Panc1 (cell line): ENCODE measurements around the gene SOCS1. TPM values are rescaled to one million over a fixed set of nuclear protein-coding genes. Genes with fewer than 3 reads are reported as not detected.

Experiments used
- ATAC-seq: fragments of 200-7000 bp; cut with Tn5 transposase; 2 replicates; pipeline ENCODE4 v1.9.1; 2020; ENCODE audit warnings: mild to moderate bottlenecking, moderate library complexity
- BruUV-seq: library from RNA; stranded (reverse); fragments of 400-500 nt; replicated peaks from 2 replicates; lab custom pipeline; 2021; lab: Mats Ljungman, UMichigan
- CTCF ChIA-PET: fragments of 300-600 bp; sonication (Branson Sonifier 250); formaldehyde crosslinking; loops from one replicate; lab custom pipeline; 2022; ENCODE audit warnings: antibody characterized with exemption; lab: Charles Lee
- POLR2A ChIA-PET: fragments of 300-600 bp; sonication (Branson Sonifier 250); formaldehyde crosslinking; loops from one replicate; lab custom pipeline; 2022; ENCODE audit warnings: antibody characterized with exemption; lab: Charles Lee
- DNase-seq: peaks from one replicate; pipeline ENCODE4 v3.0.0-alpha.2; 2010; ENCODE audit warnings: low read depth, low spot score
- H3K27ac ChIP-seq: 2 replicates; pipeline ENCODE4 v1.5.1; 2011; ENCODE audit warnings: mild to moderate bottlenecking, low read length, inconsistent platforms
- H3K27me3 ChIP-seq: fragments of 200-500 bp; sonication (Bioruptor generic); 2 replicates; pipeline ENCODE4 v1.6.0; 2014; ENCODE audit warnings: low read length, inconsistent platforms; ENCODE audit not compliant: control insufficient read depth, insufficient read depth
- H3K36me3 ChIP-seq: fragments of 200-500 bp; sonication (Bioruptor generic); 2 replicates; pipeline ENCODE4 v1.5.1; 2014; ENCODE audit warnings: inconsistent platforms, mild to moderate bottlenecking, low read length, moderate library complexity; ENCODE audit not compliant: control insufficient read depth, insufficient read depth
- H3K4me1 ChIP-seq: 2 replicates; pipeline ENCODE4 v1.5.1; 2011; ENCODE audit warnings: inconsistent platforms, mild to moderate bottlenecking, low read length, moderate library complexity; ENCODE audit not compliant: control insufficient read depth, insufficient read depth
- H3K4me3 ChIP-seq, 2 experiments: 2 replicates each; pipeline ENCODE4 v1.5.1; 2011 to 2012; ENCODE audit warnings: low read depth in 2 of 2, low read length in 2 of 2, mild to moderate bottlenecking in 2 of 2, inconsistent platforms in 1 of 2, moderate library complexity in 1 of 2
- H3K9me3 ChIP-seq: fragments of 200-500 bp; sonication (Bioruptor generic); 2 replicates; pipeline ENCODE4 v1.5.1; 2014; ENCODE audit warnings: low read depth, mild to moderate bottlenecking, inconsistent platforms, low read length, moderate library complexity; ENCODE audit not compliant: control insufficient read depth, insufficient read depth
- POLR2AphosphoS5 ChIP-seq: IDR thresholded peaks from 2 replicates; pipeline ENCODE4 v1.6.1; 2012; ENCODE audit warnings: mild to moderate bottlenecking, low read depth, low read length, moderate library complexity
- SIN3A ChIP-seq: IDR thresholded peaks from 2 replicates; pipeline ENCODE4 v1.6.1; 2012; ENCODE audit warnings: low read depth, mild to moderate bottlenecking, low read length, moderate library complexity, borderline replicate concordance; ENCODE audit not compliant: insufficient read depth
- TCF7L2 ChIP-seq: IDR thresholded peaks from 2 replicates; pipeline ENCODE4 v1.6.1; 2011; ENCODE audit warnings: mild to moderate bottlenecking, low read depth, low read length, inconsistent platforms
- in situ Hi-C: cut with HindIII; loops from 2 replicates; pipeline ENCODE4 v1.10.0; 2016; ENCODE audit warnings: low sequenced_read_pairs, low pct_unique_long_range_greater_than_20kb
- intact Hi-C: fragments of 100-400 bp; cut with micrococcal nuclease; formaldehyde crosslinking; loops from one replicate; pipeline ENCODE4 v1.10.0; 2022; ENCODE audit not compliant: unreplicated experiment
- total RNA-seq: library from RNA; stranded (reverse); gene quantifications from one replicate; pipeline ENCODE4 v1.2.1, GENCODE V29; 2021; ENCODE audit not compliant: unreplicated experiment
- TF ChIP-seq, protein P1 (sequence below), 2 experiments: IDR thresholded peaks; 2 replicates each; pipeline ENCODE4 v1.6.1; 2011 to 2012; ENCODE audit warnings: low read depth in 2 of 2, control low read depth in 1 of 2, low read length in 1 of 2, mild to moderate bottlenecking in 1 of 2, moderate library complexity in 1 of 2; ENCODE audit not compliant: insufficient read depth in 1 of 2
- TF ChIP-seq, protein P2 (sequence below): fragments of 450-650 bp; IDR thresholded peaks from 2 replicates; pipeline ENCODE4 v1.5.1; 2017; ENCODE audit warnings: mild to moderate bottlenecking

SOCS1 gene
- total RNA-seq, 1 experiment from 2014 or later: 4.8 TPM

DNA sequence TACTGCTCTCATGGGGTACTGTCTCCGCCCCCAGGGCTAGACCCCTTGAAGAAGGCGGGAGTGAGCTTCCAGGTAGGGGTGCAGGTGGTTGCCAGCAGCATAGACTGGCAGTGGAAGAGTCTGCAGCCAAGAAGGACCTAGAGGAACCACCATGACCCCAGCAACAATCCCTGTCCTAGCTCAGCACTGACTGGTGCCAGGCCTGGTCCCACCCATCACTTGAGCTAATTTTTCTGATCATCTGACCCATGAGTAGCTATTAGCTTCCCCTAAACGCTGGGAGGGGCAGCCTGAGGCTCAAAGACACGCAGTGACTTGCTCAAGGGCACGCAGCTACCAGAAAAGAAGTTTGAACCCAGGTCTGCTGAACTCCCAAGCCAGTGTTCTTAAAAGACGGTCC, 16.5 kb upstream of the SOCS1 start:
- TF ChIP-seq SIN3A (no peak), TCF7L2 (no peak), POLR2AphosphoS5 (no peak)
- TF ChIP-seq, protein P1, sequence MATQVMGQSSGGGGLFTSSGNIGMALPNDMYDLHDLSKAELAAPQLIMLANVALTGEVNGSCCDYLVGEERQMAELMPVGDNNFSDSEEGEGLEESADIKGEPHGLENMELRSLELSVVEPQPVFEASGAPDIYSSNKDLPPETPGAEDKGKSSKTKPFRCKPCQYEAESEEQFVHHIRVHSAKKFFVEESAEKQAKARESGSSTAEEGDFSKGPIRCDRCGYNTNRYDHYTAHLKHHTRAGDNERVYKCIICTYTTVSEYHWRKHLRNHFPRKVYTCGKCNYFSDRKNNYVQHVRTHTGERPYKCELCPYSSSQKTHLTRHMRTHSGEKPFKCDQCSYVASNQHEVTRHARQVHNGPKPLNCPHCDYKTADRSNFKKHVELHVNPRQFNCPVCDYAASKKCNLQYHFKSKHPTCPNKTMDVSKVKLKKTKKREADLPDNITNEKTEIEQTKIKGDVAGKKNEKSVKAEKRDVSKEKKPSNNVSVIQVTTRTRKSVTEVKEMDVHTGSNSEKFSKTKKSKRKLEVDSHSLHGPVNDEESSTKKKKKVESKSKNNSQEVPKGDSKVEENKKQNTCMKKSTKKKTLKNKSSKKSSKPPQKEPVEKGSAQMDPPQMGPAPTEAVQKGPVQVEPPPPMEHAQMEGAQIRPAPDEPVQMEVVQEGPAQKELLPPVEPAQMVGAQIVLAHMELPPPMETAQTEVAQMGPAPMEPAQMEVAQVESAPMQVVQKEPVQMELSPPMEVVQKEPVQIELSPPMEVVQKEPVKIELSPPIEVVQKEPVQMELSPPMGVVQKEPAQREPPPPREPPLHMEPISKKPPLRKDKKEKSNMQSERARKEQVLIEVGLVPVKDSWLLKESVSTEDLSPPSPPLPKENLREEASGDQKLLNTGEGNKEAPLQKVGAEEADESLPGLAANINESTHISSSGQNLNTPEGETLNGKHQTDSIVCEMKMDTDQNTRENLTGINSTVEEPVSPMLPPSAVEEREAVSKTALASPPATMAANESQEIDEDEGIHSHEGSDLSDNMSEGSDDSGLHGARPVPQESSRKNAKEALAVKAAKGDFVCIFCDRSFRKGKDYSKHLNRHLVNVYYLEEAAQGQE (IDR thresholded peaks at IDR 0.05; ENCODE audit: insufficient read depth in 1 of 2, low read depth in 2 of 2, low read length in 1 of 2): no peak
- TF ChIP-seq, protein P2, sequence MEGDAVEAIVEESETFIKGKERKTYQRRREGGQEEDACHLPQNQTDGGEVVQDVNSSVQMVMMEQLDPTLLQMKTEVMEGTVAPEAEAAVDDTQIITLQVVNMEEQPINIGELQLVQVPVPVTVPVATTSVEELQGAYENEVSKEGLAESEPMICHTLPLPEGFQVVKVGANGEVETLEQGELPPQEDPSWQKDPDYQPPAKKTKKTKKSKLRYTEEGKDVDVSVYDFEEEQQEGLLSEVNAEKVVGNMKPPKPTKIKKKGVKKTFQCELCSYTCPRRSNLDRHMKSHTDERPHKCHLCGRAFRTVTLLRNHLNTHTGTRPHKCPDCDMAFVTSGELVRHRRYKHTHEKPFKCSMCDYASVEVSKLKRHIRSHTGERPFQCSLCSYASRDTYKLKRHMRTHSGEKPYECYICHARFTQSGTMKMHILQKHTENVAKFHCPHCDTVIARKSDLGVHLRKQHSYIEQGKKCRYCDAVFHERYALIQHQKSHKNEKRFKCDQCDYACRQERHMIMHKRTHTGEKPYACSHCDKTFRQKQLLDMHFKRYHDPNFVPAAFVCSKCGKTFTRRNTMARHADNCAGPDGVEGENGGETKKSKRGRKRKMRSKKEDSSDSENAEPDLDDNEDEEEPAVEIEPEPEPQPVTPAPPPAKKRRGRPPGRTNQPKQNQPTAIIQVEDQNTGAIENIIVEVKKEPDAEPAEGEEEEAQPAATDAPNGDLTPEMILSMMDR: no peak

DNA sequence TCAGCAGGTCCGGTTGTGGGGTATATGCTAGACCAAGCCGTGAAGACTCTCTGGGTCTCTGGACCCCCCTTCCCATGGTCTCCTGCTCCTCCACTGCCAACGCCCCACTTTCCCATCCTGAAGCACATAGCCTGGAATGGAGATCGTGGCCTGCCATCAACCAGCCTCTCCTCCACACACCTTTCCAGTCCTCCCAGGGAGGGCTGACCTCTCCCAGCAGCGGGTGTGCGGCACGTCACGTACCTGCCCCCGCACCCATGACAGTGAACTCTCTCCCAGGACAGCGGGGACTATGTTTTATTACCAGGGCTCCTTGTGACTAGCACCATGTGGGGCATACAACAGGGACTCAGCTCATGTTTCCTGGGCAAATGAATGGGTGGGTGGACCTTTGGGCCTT, 15.6 kb upstream of the SOCS1 start:
- POLR2A ChIA-PET: no interaction called here
- no peak for ATAC-seq
- no peak for DNase-seq
- CTCF ChIA-PET: no interaction called here
- no peaks in the 10 kb centered on the region for H3K9me3 ChIP-seq
- in situ Hi-C loops: no loop called here
- peaks cover 9% of the 10 kb centered on the region for H3K4me1 ChIP-seq
- no TSS peak for BruUV-seq
- H3K27me3 ChIP-seq: no peaks in the 10 kb centered on the region
- intact Hi-C loops: no loop called here
- H3K4me3 ChIP-seq: no peak overlapping the region
- no peaks in the 10 kb centered on the region for H3K36me3 ChIP-seq
- H3K27ac ChIP-seq: no peak overlapping the region
- TF ChIP-seq POLR2AphosphoS5: no peak
- TF ChIP-seq, protein P2: no peak
- TF ChIP-seq, protein P1 (IDR thresholded peaks at IDR 0.05; ENCODE audit: insufficient read depth in 1 of 2, low read depth in 2 of 2, low read length in 1 of 2): no peak
- no peak for TF ChIP-seq TCF7L2
- TF ChIP-seq SIN3A: no peak

More for the DNA sequence above, 16.5 kb upstream of the SOCS1 start:
- H3K27me3 ChIP-seq: no peaks in the 10 kb centered on the region
- no peak for DNase-seq
- in situ Hi-C loops: no loop called here
- intact Hi-C loops: no loop called here
- H3K27ac ChIP-seq: no peak overlapping the region
- H3K9me3 ChIP-seq: no peaks in the 10 kb centered on the region
- no TSS peak for BruUV-seq
- POLR2A ChIA-PET: no interaction called here
- no peak overlapping the region for H3K4me3 ChIP-seq
- 0 out of 2 replicates have a peak, but pooled peaks have one; percentile 13 for ATAC-seq
- H3K4me1 ChIP-seq: peaks cover 9% of the 10 kb centered on the region
- CTCF ChIA-PET: no interaction called here
- no peaks in the 10 kb centered on the region for H3K36me3 ChIP-seq
